CD14-positive monocyte (primary cell): ENCODE measurements around the gene ZNF232. TPM values are rescaled to one million over a fixed set of nuclear protein-coding genes. Genes with fewer than 3 reads are reported as not detected.
"Not testable (repeated sequence)": the region's sequence is repeated elsewhere in the genome, so short reads cannot be mapped to it uniquely, and the experiment has no call there.

Experiments
- DNase-seq, 3 donors: peaks; one replicate each; pipeline ENCODE4 v3.0.0-alpha.2; 2011 to 2022
- H2AFZ ChIP-seq: 2 replicates; pipeline ENCODE4 v1.6.0; 2012; ENCODE audit warnings: mild to moderate bottlenecking, low read depth, low read length, inconsistent platforms; ENCODE audit not compliant: insufficient read depth, poor library complexity, severe bottlenecking
- H3K27ac ChIP-seq, 2 donors: 1 replicate in 1 of 2; 2 replicates in 1 of 2; pipeline ENCODE4 v1.5.1; 2012 to 2013; ENCODE audit warnings: low read length in 2 of 2, control low read depth in 1 of 2, inconsistent platforms in 1 of 2, low read depth in 1 of 2, mild to moderate bottlenecking in 1 of 2
- H3K27me3 ChIP-seq, 2 donors: one replicate each; pipeline versions ENCODE4 v1.6.0 to v1.6.1; 2011 to 2013; ENCODE audit warnings: low read length in 2 of 2; ENCODE audit not compliant: control insufficient read depth in 2 of 2, insufficient read depth in 2 of 2
- H3K36me3 ChIP-seq, 2 donors: replicated peaks in 1 of 2; 1 replicate in 1 of 2; 2 replicates in 1 of 2; pipeline versions ENCODE4 v1.5.1 to v1.6.1; 2012 to 2013; ENCODE audit warnings: low read length in 2 of 2, control low read depth in 1 of 2, inconsistent platforms in 1 of 2, mild to moderate bottlenecking in 1 of 2; ENCODE audit not compliant: insufficient read depth in 2 of 2, control insufficient read depth in 1 of 2
- H3K4me1 ChIP-seq, 2 donors: 1 replicate in 1 of 2; 2 replicates in 1 of 2; pipeline versions ENCODE4 v1.5.1 to v1.6.1; 2012 to 2013; ENCODE audit warnings: low read length in 2 of 2, control low read depth in 1 of 2, inconsistent platforms in 1 of 2, mild to moderate bottlenecking in 1 of 2, moderate library complexity in 1 of 2; ENCODE audit not compliant: insufficient read depth in 2 of 2, control insufficient read depth in 1 of 2
- H3K4me2 ChIP-seq: replicated peaks from 2 replicates; pipeline ENCODE3; 2012; ENCODE audit warnings: low read length, moderate library complexity, mild to moderate bottlenecking; ENCODE audit not compliant: poor library complexity, severe bottlenecking; ENCODE audit errors: extremely low read depth
- H3K4me3 ChIP-seq, 3 experiments: fragments of 200-600 bp in 1 of 3; sonication (generic) in 1 of 3; replicated peaks in 1 of 3; 1 replicate in 2 of 3; 2 replicates in 1 of 3; pipeline ENCODE4 v1.5.1; 2011 to 2013; ENCODE audit warnings: low read length in 3 of 3, mild to moderate bottlenecking in 3 of 3, control low read depth in 2 of 3, low read depth in 2 of 3, inconsistent platforms in 1 of 3, moderate library complexity in 1 of 3
- H3K79me2 ChIP-seq: 2 replicates; pipeline ENCODE4 v1.6.0; 2012; ENCODE audit warnings: mild to moderate bottlenecking, control low read depth, inconsistent platforms, low read length, moderate library complexity; ENCODE audit not compliant: insufficient read depth
- H3K9ac ChIP-seq: 2 replicates; pipeline ENCODE4 v1.6.0; 2017; ENCODE audit warnings: low read length, mild to moderate bottlenecking; ENCODE audit not compliant: insufficient read depth, poor library complexity, severe bottlenecking
- H3K9me3 ChIP-seq, 2 donors: replicated peaks in 1 of 2; 1 replicate in 1 of 2; 2 replicates in 1 of 2; pipeline versions ENCODE4 v1.5.1 to v1.6.1; 2012 to 2013; ENCODE audit warnings: low read length in 2 of 2, control low read depth in 1 of 2; ENCODE audit not compliant: control insufficient read depth in 1 of 2, insufficient read depth in 1 of 2
- H4K20me1 ChIP-seq: 2 replicates; pipeline ENCODE4 v1.6.0; 2012; ENCODE audit warnings: mild to moderate bottlenecking, low read length, control low read depth, moderate library complexity; ENCODE audit not compliant: insufficient read depth
- H3K27ac Mint-ChIP-seq, 7 donors: one replicate each; pipeline ENCODE4 v1.8.0; 2020; ENCODE audit warnings: mild to moderate bottlenecking in 7 of 7, mixed read lengths in 7 of 7, moderate library complexity in 6 of 7, inconsistent platforms in 2 of 7
- H3K27me3 Mint-ChIP-seq, 3 donors: one replicate each; pipeline ENCODE4 v1.8.0; 2021 to 2022; ENCODE audit warnings: low read depth in 3 of 3, mild to moderate bottlenecking in 3 of 3, mixed read lengths in 3 of 3, moderate library complexity in 3 of 3, inconsistent platforms in 1 of 3
- H3K36me3 Mint-ChIP-seq, 2 donors: one replicate each; pipeline ENCODE4 v1.8.0; 2020; ENCODE audit warnings: mixed read lengths in 2 of 2, inconsistent platforms in 1 of 2, mild to moderate bottlenecking in 1 of 2
- H3K4me1 Mint-ChIP-seq: one replicate; pipeline ENCODE4 v1.8.0; 2020; ENCODE audit warnings: mild to moderate bottlenecking, mixed read lengths
- H3K4me3 Mint-ChIP-seq, 2 donors: one replicate each; pipeline ENCODE4 v1.8.0; 2020; ENCODE audit warnings: mild to moderate bottlenecking in 2 of 2, mixed read lengths in 2 of 2, moderate library complexity in 1 of 2
- H3K9me3 Mint-ChIP-seq, 7 donors: one replicate each; pipeline ENCODE4 v1.8.0; 2020 to 2022; ENCODE audit warnings: mixed read lengths in 7 of 7, mild to moderate bottlenecking in 6 of 7, moderate library complexity in 6 of 7, inconsistent platforms in 2 of 7
- CTCF ChIP-seq: fragments of 200-600 bp; IDR thresholded peaks from one replicate; pipeline ENCODE4 v1.8.0; 2022; ENCODE audit warnings: antibody characterized with exemption, mild to moderate bottlenecking
- WGBS: methylation state at CpG from one replicate; pipeline ENCODE4 v1.1.5; 2013; ENCODE audit warnings: missing lambda C conversion rate; ENCODE audit not compliant: insufficient coverage; 5-methylcytosine and 5-hydroxymethylcytosine counted together
- intact Hi-C, 2 donors: fragments of 100-400 bp; cut with micrococcal nuclease; formaldehyde crosslinking; loops; one replicate each; pipeline versions ENCODE4 v1.15.0 to v1.15.1; 2023
- polyA plus RNA-seq, 3 donors: library from polyadenylated mRNA; depleted of rRNA in 1 of 3; unstranded in 2 of 3; stranded (reverse) in 1 of 3; fragments of 300-500 nt in 2 of 3; fragments of >200 nt in 1 of 3; fragmentation: Illumina TruSeq in 2 of 3; gene quantifications; 1 replicate in 2 of 3; 2 replicates in 1 of 3; pipeline ENCODE4 v1.2.3, GENCODE V29; 2012 to 2021

Gene ZNF232
- polyA plus RNA-seq, 3 donors, result 2.2 to 3.1 (median 3.0) TPM

- peaks cover 0 to 2% of the 10 kb centered on the region in 2 donors for H3K4me1 ChIP-seq
- no peak for DNase-seq
- intact Hi-C loops, result no loop called here
- Mint-ChIP-seq H3K9me3 (peaks cover 0 to 1% (median 0%) of the 10 kb centered on the region in 7 donors), H3K4me3 (no peak overlapping the region), H3K27ac (no peak overlapping the region), H3K4me1 (no peaks in the 10 kb centered on the region), H3K36me3 (no peaks in the 10 kb centered on the region), H3K27me3 (peaks cover 12 to 21% (median 18%) of the 10 kb centered on the region in 3 donors)
- H3K4me3 ChIP-seq, result no peak overlapping the region
- H3K4me2 ChIP-seq, result no peak overlapping the region
- no peaks in the 10 kb centered on the region for H4K20me1 ChIP-seq
- H3K9me3 ChIP-seq, result no peaks in the 10 kb centered on the region
- no peak overlapping the region for H3K27ac ChIP-seq
- WGBS, result 100% methylated on average over 2 of the region's 4 CpGs
- no peaks in the 10 kb centered on the region for H3K36me3 ChIP-seq
- H3K9ac ChIP-seq, result no peak overlapping the region
- H3K27me3 ChIP-seq, result peaks cover 0 to 10% of the 10 kb centered on the region in 2 donors
- H2AFZ ChIP-seq, result no peak overlapping the region
- TF ChIP-seq CTCF, result no peak
- H3K79me2 ChIP-seq, result no peaks in the 10 kb centered on the region
Measured at GRCh38 chr17:5127910-5128309, 16.2 kb upstream of the ZNF232 start.

GRCh38 chr17:5126719-5127488 lies 15.2 kb upstream of the ZNF232 start:
- 90% methylated on average over 3 of the region's 17 CpGs for WGBS
- H3K4me3 ChIP-seq, result no peak overlapping the region
- H2AFZ ChIP-seq, result no peak overlapping the region
- no peak overlapping the region for H3K4me2 ChIP-seq
- intact Hi-C loops, result no loop called here
- no peaks in the 10 kb centered on the region for H3K9me3 ChIP-seq
- Mint-ChIP-seq H3K4me3 (peak overlapping the region in 1 of 2 donors; percentile 35), H3K27ac (peak overlapping the region in 1 of 7 donors; percentile 34), H3K36me3 (peaks cover 0 to 2% of the 10 kb centered on the region in 2 donors), H3K4me1 (peaks cover 6% of the 10 kb centered on the region), H3K9me3 (peaks cover 0 to 4% (median 0%) of the 10 kb centered on the region in 7 donors), H3K27me3 (peaks cover 17 to 31% (median 28%) of the 10 kb centered on the region in 3 donors)
- no peaks in the 10 kb centered on the region for H4K20me1 ChIP-seq
- no peak overlapping the region for H3K27ac ChIP-seq
- DNase-seq, result no peak
- H3K79me2 ChIP-seq, result no peaks in the 10 kb centered on the region
- no peak overlapping the region for H3K9ac ChIP-seq
- H3K36me3 ChIP-seq, result no peaks in the 10 kb centered on the region
- peaks cover 3 to 20% of the 10 kb centered on the region in 2 donors for H3K27me3 ChIP-seq
- peaks cover 4 to 8% of the 10 kb centered on the region in 2 donors for H3K4me1 ChIP-seq
- TF ChIP-seq CTCF, result no peak

GRCh38 chr17:5124896-5125295 lies 13.2 kb upstream of the ZNF232 start:
- H4K20me1 ChIP-seq, H3K36me3 Mint-ChIP-seq, H3K27ac Mint-ChIP-seq, H3K4me3 Mint-ChIP-seq, H3K27ac ChIP-seq, H3K36me3 ChIP-seq, H3K79me2 ChIP-seq, intact Hi-C loops, H3K4me1 Mint-ChIP-seq, DNase-seq, H3K9me3 ChIP-seq, H3K4me1 ChIP-seq, H2AFZ ChIP-seq, H3K9ac ChIP-seq, H3K4me2 ChIP-seq, H3K9me3 Mint-ChIP-seq, H3K4me3 ChIP-seq: not testable (repeated sequence)
- H3K27me3 Mint-ChIP-seq, result peaks cover 27 to 44% (median 39%) of the 10 kb centered on the region in 3 donors
- WGBS, result no CpG with 5 or more reads among the region's 7 CpGs
- H3K27me3 ChIP-seq, result peaks cover 3 to 24% of the 10 kb centered on the region in 2 donors
